Spleen (tissue), 11 donors: ENCODE measurements around the gene DALRD3. TPM values are rescaled to one million over a fixed set of nuclear protein-coding genes. Genes with fewer than 3 reads are reported as not detected.
A peak's percentile ranks its signal among the peaks of the same experiment; 100 is the strongest.

Experiments
- DNase-seq: peaks from one replicate; pipeline ENCODE4 v3.0.0-alpha.2; 2020
- H3K27ac ChIP-seq, 8 donors: fragments of 200-600 bp; sonication (generic) in 7 of 8; 1 replicate in 4 of 8; 2 replicates in 4 of 8; pipeline versions ENCODE4 v1.5.0 to v1.8.0; 2016 to 2021; ENCODE audit warnings: inconsistent platforms in 4 of 8, mild to moderate bottlenecking in 4 of 8, moderate library complexity in 1 of 8
- H3K27me3 ChIP-seq, 7 donors: fragments of 200-600 bp; sonication (generic) in 6 of 7; replicated peaks in 1 of 7; 1 replicate in 4 of 7; 2 replicates in 3 of 7; pipeline versions ENCODE4 v1.5.0 to v1.8.0; 2016 to 2021; ENCODE audit warnings: inconsistent platforms in 3 of 7, mild to moderate bottlenecking in 1 of 7
- H3K36me3 ChIP-seq, 6 donors: fragments of 200-600 bp; sonication (generic) in 5 of 6; 1 replicate in 4 of 6; 2 replicates in 2 of 6; pipeline versions ENCODE4 v1.5.0 to v1.8.0; 2016 to 2021; ENCODE audit warnings: inconsistent platforms in 2 of 6
- H3K4me1 ChIP-seq, 6 donors: fragments of 200-600 bp; sonication (generic) in 5 of 6; 1 replicate in 3 of 6; 2 replicates in 3 of 6; pipeline versions ENCODE4 v1.5.0 to v1.8.0; 2016 to 2021; ENCODE audit warnings: inconsistent platforms in 3 of 6
- H3K4me3 ChIP-seq, 8 donors: fragments of 200-600 bp; sonication (generic) in 7 of 8; 1 replicate in 4 of 8; 2 replicates in 4 of 8; pipeline versions ENCODE4 v1.5.0 to v1.8.0; 2016 to 2021; ENCODE audit warnings: inconsistent platforms in 4 of 8, mild to moderate bottlenecking in 4 of 8, moderate library complexity in 2 of 8
- H3K9me3 ChIP-seq, 8 donors: fragments of 200-600 bp; sonication (generic) in 7 of 8; 1 replicate in 4 of 8; 2 replicates in 4 of 8; pipeline versions ENCODE4 v1.5.0 to v1.8.0; 2016 to 2021; ENCODE audit warnings: inconsistent platforms in 4 of 8
- POLR2A ChIP-seq, 3 donors: fragments of 450-650 bp; IDR thresholded peaks; one replicate each; pipeline ENCODE4 v1.5.1; 2017; ENCODE audit warnings: antibody characterized with exemption in 3 of 3, mild to moderate bottlenecking in 1 of 3
- POLR2AphosphoS5 ChIP-seq, 3 donors: sonication (generic); formaldehyde crosslinking; IDR thresholded peaks; one replicate each; pipeline ENCODE4 v1.5.1; 2017; ENCODE audit warnings: antibody characterized with exemption in 3 of 3
- WGBS, 5 donors: extraction: QIAGEN DNeasy Blood & Tissue Kit in 3 of 5; methylation state at CpG; one replicate each; pipeline versions ENCODE4 v1.1.5 to v1.1.7; 2013 to 2018; 5-methylcytosine and 5-hydroxymethylcytosine counted together
- intact Hi-C: fragments of 100-400 bp; cut with DNase I; formaldehyde crosslinking; loops from one replicate; pipeline ENCODE4 v1.15.0; 2023; ENCODE audit warnings: low total_unique reads
- polyA plus RNA-seq, 3 donors: library from polyadenylated mRNA; stranded (reverse); fragments of 200-250 nt; gene quantifications; one replicate each; pipeline ENCODE4 v1.2.1, GENCODE V29; 2013
- total RNA-seq, 7 donors: library from RNA; depleted of rRNA in 3 of 7; stranded (reverse); fragments of >200 nt in 3 of 7; fragmentation: NEBNext Ultra II Directional in 4 of 7; extraction: Animal tissue kit (Norgen Biotek cat#: 25700) in 4 of 7; gene quantifications; one replicate each; pipeline versions ENCODE4 v1.1.0 to v1.2.1, GENCODE V29; 2016 to 2021
- TF ChIP-seq, protein P1 (sequence below), 11 experiments: fragments of 200-600 bp in 7 of 11; fragments of 450-650 bp in 4 of 11; sonication (generic) in 4 of 11; IDR thresholded peaks in 8 of 11; conservative IDR thresholded peaks in 3 of 11; 1 replicate in 7 of 11; 2 replicates in 4 of 11; pipeline versions ENCODE4 v1.4.0 to v1.8.0; 2016 to 2021; ENCODE audit warnings: antibody characterized with exemption in 11 of 11, inconsistent platforms in 4 of 11, mild to moderate bottlenecking in 1 of 11
- donor health status: healthy with polysubstance abuse.
- donor health status: DM: no; HTN: no; CAD: no; lungs with moderate emphysema.
- donor health status: DM: no; HTN: no; CAD: no.
- donor health status: Bipolar disorder and iron deficiency.
- donor health status: healthy.
- donor health status: DM: no; HTN: no; CAD: no.
- donor health status: DM: yes; HTN: yes; CAD: no.

DALRD3 gene
- total and polyA plus RNA-seq, 10 donors: 16.4 to 32.0 (median 25.3) TPM

DNA sequence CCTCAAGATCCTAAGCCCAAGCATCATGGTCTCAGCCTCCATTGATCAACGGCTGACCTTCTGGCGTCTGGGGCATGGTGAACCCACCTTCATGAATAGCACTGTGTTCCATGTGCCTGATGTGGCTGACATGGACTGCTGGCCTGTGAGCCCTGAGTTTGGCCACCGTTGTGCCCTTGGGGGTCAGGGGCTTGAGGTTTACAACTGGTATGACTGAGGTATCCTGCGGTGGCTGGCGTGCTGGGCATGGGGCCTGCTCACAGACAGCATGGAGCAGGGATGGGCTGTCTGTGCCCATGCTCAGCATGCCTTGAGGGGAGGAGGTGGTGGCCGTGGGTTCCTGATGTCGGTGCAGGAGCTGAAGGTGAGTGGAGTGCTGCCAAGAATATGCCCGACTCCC lies 3.3 kb downstream of the DALRD3 start:
- 86 to 95% (median 90%) methylated on average over 5 to 8 of the region's 8 CpGs for WGBS, 5 donors
- H3K4me1 ChIP-seq: peaks cover 29 to 83% (median 52%) of the 10 kb centered on the region in 6 donors
- no peak for DNase-seq
- no peak overlapping the region for H3K4me3 ChIP-seq
- TF ChIP-seq, protein P1, sequence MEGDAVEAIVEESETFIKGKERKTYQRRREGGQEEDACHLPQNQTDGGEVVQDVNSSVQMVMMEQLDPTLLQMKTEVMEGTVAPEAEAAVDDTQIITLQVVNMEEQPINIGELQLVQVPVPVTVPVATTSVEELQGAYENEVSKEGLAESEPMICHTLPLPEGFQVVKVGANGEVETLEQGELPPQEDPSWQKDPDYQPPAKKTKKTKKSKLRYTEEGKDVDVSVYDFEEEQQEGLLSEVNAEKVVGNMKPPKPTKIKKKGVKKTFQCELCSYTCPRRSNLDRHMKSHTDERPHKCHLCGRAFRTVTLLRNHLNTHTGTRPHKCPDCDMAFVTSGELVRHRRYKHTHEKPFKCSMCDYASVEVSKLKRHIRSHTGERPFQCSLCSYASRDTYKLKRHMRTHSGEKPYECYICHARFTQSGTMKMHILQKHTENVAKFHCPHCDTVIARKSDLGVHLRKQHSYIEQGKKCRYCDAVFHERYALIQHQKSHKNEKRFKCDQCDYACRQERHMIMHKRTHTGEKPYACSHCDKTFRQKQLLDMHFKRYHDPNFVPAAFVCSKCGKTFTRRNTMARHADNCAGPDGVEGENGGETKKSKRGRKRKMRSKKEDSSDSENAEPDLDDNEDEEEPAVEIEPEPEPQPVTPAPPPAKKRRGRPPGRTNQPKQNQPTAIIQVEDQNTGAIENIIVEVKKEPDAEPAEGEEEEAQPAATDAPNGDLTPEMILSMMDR (IDR thresholded peaks at IDR 0.05 in 8 of 11, conservative IDR thresholded peaks at IDR 0.05 in 3 of 11): no peak
- TF ChIP-seq POLR2AphosphoS5 (IDR thresholded peaks at IDR 0.05): peak; percentile 10 to 62 (median 33)
- no peaks in the 10 kb centered on the region for H3K27me3 ChIP-seq
- intact Hi-C loops: no loop called here
- H3K36me3 ChIP-seq: peaks cover 0 to 65% (median 44%) of the 10 kb centered on the region in 6 donors
- no peak overlapping the region for H3K27ac ChIP-seq
- H3K9me3 ChIP-seq: no peaks in the 10 kb centered on the region

DNA sequence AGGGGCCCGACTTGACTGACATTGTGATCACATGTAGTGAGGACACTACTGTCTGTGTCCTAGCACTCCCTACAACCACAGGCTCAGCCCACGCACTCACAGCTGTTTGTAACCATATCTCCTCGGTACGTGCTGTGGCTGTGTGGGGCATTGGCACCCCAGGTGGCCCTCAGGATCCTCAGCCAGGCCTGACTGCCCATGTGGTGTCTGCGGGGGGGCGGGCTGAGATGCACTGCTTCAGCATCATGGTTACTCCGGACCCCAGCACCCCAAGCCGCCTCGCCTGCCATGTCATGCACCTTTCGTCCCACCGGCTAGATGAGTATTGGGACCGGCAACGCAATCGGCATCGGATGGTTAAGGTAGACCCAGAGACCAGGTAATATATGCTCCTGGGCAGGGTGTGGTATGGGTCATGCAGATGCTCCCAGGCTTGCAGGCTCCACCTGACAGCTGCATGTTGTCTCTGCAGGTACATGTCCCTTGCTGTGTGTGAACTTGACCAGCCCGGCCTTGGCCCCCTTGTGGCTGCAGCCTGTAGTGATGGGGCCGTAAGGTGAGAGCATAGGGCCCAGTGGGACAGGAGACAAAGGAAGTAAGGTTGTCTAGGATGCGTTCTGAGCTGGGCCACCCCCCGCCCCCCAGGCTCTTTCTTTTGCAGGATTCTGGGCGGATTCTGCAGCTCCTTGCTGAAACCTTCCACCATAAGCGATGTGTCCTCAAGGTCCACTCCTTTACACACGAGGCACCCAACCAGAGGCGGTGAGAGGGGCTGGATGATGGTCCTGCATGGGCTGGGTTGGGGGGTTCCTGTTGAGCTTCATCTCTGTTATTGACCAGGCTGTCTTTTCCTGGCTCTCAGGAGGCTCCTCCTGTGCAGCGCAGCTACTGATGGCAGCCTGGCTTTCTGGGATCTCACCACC lies 4.4 kb downstream of the DALRD3 start:
- H3K27ac ChIP-seq: peak overlapping the region in 1 of 8 donors; percentile 48
- WGBS, 5 donors: 78 to 85% (median 83%) methylated on average over 14 to 24 of the region's 24 CpGs
- peaks cover 0 to 73% (median 44%) of the 10 kb centered on the region in 6 donors for H3K36me3 ChIP-seq
- no peaks in the 10 kb centered on the region for H3K9me3 ChIP-seq
- TF ChIP-seq, protein P1 (IDR thresholded peaks at IDR 0.05 in 8 of 11, conservative IDR thresholded peaks at IDR 0.05 in 3 of 11): peak in 10 of 11 experiments; percentile 15 to 75 (median 51)
- TF ChIP-seq POLR2AphosphoS5 (IDR thresholded peaks at IDR 0.05) (peak in 2 of 3 donors; percentile 8 to 28), POLR2A (IDR thresholded peaks at IDR 0.05) (no peak)
- no peak overlapping the region for H3K4me3 ChIP-seq
- peaks cover 19 to 83% (median 46%) of the 10 kb centered on the region in 6 donors for H3K4me1 ChIP-seq
- intact Hi-C loops: no loop called here
- no peak for DNase-seq
- H3K27me3 ChIP-seq: no peaks in the 10 kb centered on the region

- peaks cover 0 to 76% (median 44%) of the 10 kb centered on the region in 6 donors for H3K36me3 ChIP-seq
- H3K4me1 ChIP-seq: peaks cover 23 to 83% (median 47%) of the 10 kb centered on the region in 6 donors
- DNase-seq: no peak
- intact Hi-C loops: no loop called here
- no peak for TF ChIP-seq POLR2A (IDR thresholded peaks at IDR 0.05)
- TF ChIP-seq POLR2AphosphoS5 (IDR thresholded peaks at IDR 0.05): peak in 1 of 3 donors; percentile 16
- H3K9me3 ChIP-seq: no peaks in the 10 kb centered on the region
- WGBS, 5 donors: 84 to 92% (median 87%) methylated on average over 14 to 19 of the region's 19 CpGs
- no peaks in the 10 kb centered on the region for H3K27me3 ChIP-seq
- no peak overlapping the region for H3K4me3 ChIP-seq
- peak overlapping the region in 4 of 8 donors; percentile 10 to 48 (median 24) for H3K27ac ChIP-seq
These were observed 5.2 kb downstream of the DALRD3 start for GRCh38 chr3:49013113-49013737.

- no peaks in the 10 kb centered on the region for H3K9me3 ChIP-seq
- no peak for DNase-seq
- TF ChIP-seq POLR2AphosphoS5 (IDR thresholded peaks at IDR 0.05) (no peak), POLR2A (IDR thresholded peaks at IDR 0.05) (no peak)
- TF ChIP-seq, protein P1 (IDR thresholded peaks at IDR 0.05 in 8 of 11, conservative IDR thresholded peaks at IDR 0.05 in 3 of 11): no peak
- H3K27ac ChIP-seq: peak overlapping the region in 5 of 8 donors; percentile 10 to 48 (median 22)
- peaks cover 0 to 76% (median 44%) of the 10 kb centered on the region in 6 donors for H3K36me3 ChIP-seq
- peaks cover 26 to 81% (median 47%) of the 10 kb centered on the region in 6 donors for H3K4me1 ChIP-seq
- intact Hi-C loops: no loop called here
- 58 to 86% (median 81%) methylated on average over 6 to 17 of the region's 17 CpGs for WGBS, 5 donors
- no peak overlapping the region for H3K4me3 ChIP-seq
- no peaks in the 10 kb centered on the region for H3K27me3 ChIP-seq
These were observed 5.9 kb downstream of the DALRD3 start for GRCh38 chr3:49012441-49013017.
